ENCODE data around the gene ATG2B. TPM values are rescaled to one million over a fixed set of nuclear protein-coding genes. Genes with fewer than 3 reads are reported as not detected.

The ATG2B gene
- total RNA-seq, 4 donors from 2014 or later = 26.1 to 30.8 (median 28.2) TPM

DNA sequence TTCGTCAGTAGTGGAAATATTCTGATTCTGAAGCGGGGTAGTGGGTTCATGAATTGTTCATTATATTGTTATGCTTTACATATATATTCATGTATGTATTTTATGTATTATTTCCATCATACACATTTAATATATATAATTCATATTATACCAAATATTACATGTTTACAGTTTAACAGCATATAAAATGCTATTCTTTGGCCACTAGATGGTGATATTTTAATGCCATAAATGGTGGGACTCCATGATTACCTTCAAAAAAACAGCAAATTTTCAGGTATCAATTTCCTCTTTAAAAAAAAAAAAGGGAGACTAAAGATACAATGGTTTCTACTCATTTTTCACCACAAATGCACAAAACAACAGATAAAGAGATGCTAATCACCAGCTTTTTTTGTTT, 66.1 kb downstream of the ATG2B start:
- TF ChIP-seq, protein P1, sequence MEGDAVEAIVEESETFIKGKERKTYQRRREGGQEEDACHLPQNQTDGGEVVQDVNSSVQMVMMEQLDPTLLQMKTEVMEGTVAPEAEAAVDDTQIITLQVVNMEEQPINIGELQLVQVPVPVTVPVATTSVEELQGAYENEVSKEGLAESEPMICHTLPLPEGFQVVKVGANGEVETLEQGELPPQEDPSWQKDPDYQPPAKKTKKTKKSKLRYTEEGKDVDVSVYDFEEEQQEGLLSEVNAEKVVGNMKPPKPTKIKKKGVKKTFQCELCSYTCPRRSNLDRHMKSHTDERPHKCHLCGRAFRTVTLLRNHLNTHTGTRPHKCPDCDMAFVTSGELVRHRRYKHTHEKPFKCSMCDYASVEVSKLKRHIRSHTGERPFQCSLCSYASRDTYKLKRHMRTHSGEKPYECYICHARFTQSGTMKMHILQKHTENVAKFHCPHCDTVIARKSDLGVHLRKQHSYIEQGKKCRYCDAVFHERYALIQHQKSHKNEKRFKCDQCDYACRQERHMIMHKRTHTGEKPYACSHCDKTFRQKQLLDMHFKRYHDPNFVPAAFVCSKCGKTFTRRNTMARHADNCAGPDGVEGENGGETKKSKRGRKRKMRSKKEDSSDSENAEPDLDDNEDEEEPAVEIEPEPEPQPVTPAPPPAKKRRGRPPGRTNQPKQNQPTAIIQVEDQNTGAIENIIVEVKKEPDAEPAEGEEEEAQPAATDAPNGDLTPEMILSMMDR (IDR thresholded peaks at IDR 0.05; ENCODE audit: low read depth) = no peak

DNA sequence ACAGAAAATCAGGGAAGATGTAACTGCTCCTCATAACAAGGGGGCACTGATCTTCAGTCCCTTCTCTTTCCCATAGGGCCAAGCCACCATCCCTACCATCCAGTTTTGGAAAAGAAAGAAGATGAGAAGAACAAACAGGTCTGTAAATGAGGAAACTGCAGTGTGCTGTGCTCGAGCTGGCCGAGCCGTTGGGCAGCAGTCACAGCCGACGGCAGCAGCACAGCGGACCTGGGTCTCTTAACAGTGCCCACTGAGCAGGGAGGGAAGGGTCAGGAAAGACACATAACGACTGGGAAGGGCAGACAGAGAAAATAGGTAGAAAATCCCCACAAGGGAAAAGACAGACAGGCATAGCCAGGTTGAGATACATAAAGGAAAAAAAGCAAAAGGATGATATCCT, 68.9 kb downstream of the ATG2B start:
- TF ChIP-seq, protein P1 (IDR thresholded peaks at IDR 0.05; ENCODE audit: low read depth) = no peak

DNA sequence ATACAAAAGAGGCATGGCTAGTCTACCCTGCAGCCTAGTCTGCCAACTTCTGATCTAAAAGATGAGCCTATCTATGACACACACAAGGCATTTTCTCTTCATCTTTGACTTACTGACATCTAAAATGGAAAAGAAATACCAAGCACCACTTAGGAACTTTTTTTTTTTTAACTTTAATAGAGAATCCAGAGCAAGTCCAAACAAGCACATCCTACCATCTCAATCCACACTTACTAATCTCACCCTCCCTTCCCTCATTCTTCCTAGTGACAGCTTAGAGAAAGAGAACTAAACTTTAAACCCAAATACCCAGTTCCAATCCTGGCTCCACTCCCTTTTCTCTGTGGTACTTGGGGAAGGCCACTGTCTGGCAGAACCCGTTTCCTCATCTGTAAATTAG, 75.3 kb downstream of the ATG2B start:
- TF ChIP-seq, protein P1 (IDR thresholded peaks at IDR 0.05; ENCODE audit: low read depth) = no peak

DNA sequence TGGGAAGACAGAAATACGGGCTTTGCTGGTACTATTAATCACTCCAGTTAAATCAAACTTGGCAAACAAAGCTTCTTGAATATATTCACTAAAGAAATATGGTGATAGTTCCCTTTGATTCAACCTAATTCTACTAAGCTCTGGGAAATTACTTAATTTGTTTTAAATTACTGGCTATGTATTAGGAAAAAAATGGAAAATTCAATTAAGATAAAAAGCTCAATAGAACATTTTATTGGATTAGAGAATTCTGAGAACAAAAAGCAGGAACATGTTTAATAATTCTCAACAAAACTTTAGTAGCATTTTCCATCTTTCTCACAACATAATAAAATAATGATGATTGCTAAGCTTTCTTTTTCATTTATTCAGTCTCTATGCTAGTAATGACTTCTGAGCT, 76.9 kb downstream of the ATG2B start:
- TF ChIP-seq, protein P1 (IDR thresholded peaks at IDR 0.05; ENCODE audit: low read depth) = no peak

DNA sequence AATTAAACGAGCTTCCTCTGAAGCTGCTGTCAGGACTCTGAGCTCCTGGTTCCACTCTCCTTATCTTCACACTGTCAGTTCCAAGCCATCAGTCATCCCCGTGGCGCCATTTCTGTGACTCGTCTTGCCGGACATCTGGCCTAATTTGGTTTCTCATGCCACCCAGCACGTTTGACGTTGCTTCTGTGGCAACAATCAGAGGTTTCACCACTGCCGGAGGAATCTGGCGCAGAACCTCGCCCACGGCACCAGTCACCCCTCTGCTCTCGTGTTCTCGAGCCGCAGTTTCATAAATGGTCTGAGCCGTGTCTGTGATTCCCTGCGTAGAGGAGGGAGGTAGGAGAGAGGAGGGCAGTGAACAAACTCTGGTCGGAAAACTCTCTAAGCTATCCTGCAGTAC, 77.5 kb downstream of the ATG2B start:
- TF ChIP-seq, protein P1 (IDR thresholded peaks at IDR 0.05; ENCODE audit: low read depth) = no peak

DNA sequence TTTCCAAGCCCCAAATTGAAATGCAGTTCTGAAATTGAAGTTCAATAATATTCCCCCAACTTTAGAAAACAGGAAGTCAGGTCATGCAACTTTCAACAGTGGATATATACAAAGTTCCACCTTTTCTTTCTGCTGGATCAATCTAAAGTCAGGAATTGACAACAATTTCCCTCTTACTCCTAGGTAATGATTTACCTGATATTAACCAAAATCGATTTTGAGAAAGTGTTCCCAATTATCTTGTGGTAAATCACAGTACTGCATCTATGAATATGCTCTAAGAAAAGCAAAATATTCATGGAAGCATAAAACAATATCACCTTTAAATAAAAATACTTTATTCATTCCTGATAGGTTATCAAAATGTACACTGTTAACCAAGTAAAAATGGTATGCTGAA, 78.7 kb downstream of the ATG2B start:
- TF ChIP-seq, protein P1 (IDR thresholded peaks at IDR 0.05; ENCODE audit: low read depth) = no peak

DNA sequence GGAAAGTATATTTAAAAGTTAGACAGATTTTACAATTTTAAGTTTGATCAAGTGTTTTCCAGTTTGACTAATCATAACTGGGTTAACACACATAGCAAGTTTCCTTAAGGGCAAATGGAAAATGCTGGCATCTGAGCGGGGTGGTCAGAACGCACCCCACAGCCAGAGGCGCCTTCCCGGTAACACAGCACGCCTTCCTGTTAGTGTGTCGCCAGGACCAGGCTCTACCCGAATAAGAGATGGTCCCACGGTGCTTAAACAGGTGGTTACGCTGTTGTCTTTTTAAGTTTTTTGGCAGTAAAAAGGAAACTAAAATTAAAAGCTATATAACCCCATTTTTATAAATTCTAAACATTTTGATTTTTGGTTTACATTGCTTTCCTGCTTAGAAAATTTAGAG, 79.1 kb downstream of the ATG2B start:
- TF ChIP-seq, protein P1 (IDR thresholded peaks at IDR 0.05; ENCODE audit: low read depth) = no peak
